HG02642 (cell line): ENCODE measurements around the gene NIPA2.

Experiments used
- ATAC-seq: cut with Tn5 transposase; IDR thresholded peaks from one replicate; pipeline ENCODE4 v1.9.1; 2021; ENCODE audit warnings: mild to moderate bottlenecking; ENCODE audit not compliant: unreplicated experiment, poor library complexity

The NIPA2 gene

GRCh38 chr15:22873841-22874240 lies 35.4 kb downstream of the NIPA2 start:
- ATAC-seq: no peak

GRCh38 chr15:22874256-22874655 lies 35.8 kb downstream of the NIPA2 start:
- no peak for ATAC-seq

DNA sequence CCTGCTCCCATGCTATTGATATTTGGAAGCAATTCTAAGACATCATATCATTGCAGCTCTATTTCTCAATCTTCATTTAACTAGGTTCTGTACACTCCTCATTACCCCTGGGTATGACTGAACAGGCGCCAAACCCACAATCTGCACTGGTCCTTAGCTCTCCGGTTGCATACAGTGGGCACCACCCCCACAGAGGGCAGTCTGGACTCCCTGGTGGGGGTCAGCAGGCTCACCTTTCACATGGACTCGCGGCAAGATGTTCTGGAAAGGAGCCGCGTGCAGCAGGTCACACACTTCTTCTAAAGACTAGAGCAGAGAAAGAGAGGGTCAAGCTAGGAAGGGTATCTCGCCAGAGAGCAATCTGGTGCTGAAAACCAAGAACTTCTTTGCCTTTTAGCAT lies 36.5 kb downstream of the NIPA2 start:
- ATAC-seq: no peak

DNA sequence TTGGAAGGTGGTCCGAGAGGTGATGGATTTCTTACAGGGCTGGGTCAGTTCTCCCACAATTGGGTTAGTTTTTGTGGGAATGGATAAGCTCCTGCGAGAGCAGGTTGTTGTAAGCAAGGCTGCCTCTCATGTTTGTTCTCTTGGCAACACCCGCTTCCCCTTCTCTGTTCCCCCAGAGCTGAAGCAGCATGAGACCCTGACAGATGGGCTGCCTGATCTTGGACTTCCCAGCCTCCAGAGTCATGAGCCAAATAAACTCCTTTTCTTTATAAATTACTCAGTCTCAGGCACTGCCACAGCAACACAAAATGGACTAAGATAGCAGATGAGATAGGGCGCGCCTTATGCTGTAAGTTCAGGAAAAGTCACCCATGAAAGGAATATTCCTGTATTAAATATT lies 38.7 kb downstream of the NIPA2 start:
- ATAC-seq: no peak

- ATAC-seq: no peak
These were observed 39.1 kb downstream of the NIPA2 start for GRCh38 chr15:22877607-22878006.

DNA sequence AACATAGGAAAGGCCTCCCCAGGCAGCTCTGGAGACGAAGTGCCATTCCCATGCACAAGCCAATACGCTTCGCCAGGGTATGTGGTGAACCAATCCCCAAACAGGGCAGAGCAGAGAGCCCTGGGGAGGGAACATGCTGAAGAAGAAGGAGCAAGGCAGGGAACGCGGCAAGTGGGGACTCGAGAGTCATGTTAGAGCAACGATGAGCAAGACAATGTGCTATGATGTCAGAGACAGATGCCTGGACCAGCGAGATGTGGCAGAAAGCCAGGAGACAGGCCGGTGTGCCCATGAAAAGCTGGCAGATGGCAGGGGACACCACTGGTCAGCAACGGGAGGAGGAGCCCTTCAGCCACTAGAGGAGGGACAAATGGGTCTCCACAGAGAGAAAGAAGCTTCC lies 39.6 kb downstream of the NIPA2 start:
- ATAC-seq: no peak

- no peak for ATAC-seq
These were observed 41.9 kb downstream of the NIPA2 start for GRCh38 chr15:22880068-22880980.

DNA sequence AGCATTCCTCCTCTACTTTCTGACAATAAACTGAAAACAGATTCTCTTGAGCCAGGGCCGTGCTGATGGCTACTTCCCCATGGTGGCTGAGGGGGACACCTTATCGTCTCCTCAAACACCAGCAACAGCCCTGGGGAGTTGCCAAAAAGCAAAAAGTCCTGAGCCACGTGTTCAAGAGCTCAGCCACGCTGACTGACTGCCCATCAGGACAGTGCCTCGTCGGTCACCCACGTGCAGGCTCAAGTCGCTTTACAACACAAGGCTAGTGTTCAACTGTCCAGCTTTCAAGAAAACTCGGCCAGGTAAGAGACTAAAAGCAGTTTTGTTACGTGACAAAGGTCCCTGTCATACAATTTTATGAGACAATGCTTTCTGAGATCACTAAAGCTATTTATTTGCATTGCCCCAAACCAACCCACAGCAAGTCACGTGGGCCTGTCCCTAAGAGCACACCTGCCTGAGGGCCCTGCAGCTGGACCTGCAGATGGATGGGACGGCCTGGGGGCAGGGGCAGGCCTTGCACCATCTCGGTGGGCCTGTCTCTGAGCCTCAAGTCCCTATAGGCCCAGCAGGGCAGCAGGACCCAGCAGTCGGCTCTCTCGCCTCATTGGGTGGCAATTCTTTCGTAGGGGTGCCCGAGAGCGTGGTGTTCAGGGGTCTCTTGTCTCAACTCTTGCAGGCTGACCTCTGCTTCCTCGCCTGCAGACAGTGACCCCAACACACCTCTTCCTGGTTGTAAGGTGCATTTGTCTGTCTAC lies 42.7 kb downstream of the NIPA2 start:
- no peak for ATAC-seq

GRCh38 chr15:22881739-22882440 lies 43.4 kb downstream of the NIPA2 start:
- ATAC-seq: no peak

DNA sequence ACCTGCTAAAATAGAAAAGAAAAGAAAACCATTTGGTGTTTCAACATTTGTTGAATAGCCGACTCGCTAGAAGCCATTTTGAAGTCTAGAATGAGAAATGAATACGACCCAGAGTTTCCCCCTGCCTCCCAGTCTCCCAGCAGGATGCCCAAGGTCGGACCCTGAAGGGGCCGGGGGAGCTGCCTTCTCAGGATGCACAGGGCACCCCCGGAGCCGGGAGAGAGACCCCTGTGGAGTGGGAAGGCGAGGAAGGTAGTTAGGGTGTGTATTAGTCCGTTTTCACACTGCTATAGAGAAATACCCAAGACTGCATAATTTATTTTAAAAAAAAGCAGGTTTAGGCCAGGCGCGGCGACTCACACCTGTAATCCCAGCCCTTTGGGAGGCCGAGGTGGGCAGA lies 44.7 kb downstream of the NIPA2 start:
- ATAC-seq: no peak

GRCh38 chr15:22884344-22884743 lies 45.9 kb downstream of the NIPA2 start:
- ATAC-seq: no peak

DNA sequence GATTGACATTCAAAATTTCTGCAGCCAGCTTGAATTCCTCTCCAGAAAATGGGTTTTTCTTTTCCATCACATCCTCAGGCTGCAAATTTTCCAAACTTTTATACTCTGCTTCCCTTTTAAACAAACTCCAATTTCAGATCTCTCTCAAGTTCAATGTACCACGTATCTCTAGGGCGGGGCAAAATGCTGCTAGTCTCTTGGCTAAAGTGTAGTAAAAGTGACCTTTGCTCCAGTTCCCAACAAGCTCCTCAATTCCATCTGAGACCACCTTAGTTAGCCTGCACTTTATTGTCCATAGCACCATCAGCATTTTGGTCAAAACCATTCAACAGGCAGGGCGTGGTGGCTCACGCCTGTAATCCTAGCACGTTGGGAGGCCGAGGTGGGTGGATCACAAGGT lies 46.7 kb downstream of the NIPA2 start:
- no peak for ATAC-seq

DNA sequence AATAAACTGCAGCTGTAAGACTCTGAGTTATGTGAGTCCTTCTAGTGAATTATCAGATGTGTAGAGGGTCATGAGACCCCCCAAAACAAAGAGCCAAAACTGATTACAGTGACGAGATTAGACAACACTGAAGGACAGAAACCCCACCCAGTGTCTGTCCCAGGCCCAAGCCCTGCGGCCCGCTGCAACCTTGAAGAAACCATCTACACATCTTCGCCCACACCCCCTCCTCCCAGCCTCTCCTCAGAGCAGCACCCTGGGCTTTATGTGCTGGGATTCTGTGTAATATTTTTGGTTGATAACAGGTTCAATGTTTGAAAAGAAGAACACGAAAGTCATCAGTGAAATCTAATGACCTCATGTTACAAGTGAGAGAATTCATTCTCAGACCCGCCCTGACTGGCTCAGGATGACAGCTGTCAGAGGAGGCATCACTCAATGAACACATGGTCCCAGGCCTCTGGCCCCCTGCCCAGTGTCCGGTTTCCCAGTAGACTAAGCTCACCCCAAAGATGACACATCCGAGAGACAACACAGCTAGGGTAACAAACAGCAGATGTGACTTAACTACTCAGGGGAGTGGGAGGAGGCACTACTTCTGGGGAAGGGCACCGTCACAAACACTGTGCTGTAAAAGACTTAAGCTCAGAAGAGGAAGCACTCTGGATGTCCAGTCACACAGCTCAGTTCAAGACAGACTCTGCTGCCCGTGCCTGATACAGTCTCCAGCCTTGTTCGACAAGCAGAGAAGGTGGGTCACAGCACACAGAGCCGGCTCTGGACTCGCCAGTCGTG lies 48.9 kb downstream of the NIPA2 start:
- no peak for ATAC-seq

DNA sequence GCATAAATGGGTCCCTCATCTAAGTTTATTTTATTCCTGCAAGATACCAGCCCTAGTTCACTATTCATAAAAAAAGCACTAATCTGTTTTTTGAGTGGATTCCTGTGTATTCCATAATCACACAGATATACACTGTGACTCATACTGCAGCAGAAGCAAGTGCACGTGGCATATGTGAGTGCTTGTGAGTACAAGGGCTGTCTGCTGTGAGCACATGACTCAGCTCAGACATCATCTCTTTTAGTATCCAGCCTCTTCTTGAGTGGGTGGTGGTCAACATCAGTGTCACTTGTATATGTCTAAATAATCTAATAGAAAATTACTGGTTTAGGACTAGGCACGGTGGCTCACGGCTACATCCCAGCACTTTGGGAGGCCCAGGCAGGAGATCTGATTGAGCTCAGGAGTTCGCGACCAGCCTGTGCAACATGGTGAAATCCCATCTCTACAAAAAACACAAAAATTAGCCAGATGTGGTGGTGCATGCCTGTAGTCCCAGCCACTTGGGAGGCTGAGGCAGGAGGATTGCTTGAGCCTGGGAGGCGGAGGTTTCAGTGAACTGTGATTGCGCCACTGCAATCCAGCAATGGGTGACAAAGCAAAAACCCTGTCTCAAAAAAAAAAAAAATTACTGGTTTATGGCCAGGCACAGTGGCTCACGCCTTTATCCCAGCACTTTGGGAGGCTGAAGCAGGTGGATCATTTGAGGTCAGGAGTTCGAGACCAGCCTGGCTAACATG lies 49.8 kb downstream of the NIPA2 start:
- ATAC-seq: no peak

- no peak for ATAC-seq
These were observed 50.8 kb downstream of the NIPA2 start for GRCh38 chr15:22889146-22889818.

- ATAC-seq: no peak
These were observed 51.8 kb downstream of the NIPA2 start for GRCh38 chr15:22890296-22890695.

DNA sequence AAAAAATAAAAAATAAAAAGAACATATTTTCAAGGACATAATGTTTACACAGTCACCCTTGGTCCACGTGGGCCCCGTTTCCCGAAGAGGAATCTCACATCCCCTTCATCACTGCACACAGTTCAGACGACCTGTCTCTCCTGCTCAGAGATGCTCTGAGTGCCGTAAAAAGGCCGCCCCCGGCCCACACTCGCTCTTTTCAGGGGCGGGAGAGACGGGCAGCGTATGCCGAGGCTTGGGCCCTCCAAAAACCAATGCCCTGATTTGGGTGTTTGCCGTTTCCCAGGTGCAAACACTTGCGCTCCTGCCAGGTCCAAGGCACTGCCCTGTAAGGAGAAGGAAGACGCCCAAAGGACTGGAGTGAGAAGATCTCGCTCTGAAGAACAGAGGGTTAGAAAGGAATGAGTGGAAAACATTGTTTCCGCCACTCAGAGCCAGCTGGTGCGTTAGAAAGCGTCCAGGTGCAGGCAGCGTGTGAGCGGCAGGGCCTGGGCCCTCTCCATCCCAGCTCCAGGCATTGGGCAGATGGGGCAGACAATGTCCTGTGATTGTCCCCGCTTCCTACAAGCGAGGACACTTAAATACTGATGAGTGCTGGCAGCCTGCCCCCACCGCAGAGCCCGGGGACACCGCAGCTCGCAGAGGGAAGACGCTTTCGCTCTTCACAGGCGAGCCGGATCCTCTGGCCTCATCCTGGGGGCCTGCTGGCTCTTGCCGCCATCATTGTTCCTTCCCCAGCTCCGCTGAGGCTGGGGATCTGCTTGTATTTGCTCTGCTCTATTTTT lies 53.2 kb downstream of the NIPA2 start:
- ATAC-seq: no peak

- no peak for ATAC-seq
These were observed 53.9 kb downstream of the NIPA2 start for GRCh38 chr15:22892333-22892732.
